IMR-90 (cell line): ENCODE results near the gene LOXL3. TPM values are rescaled to one million over a fixed set of nuclear protein-coding genes. Genes with fewer than 3 reads are reported as not detected.

ENCODE experiments used
- ATAC-seq: fragments of 200-7000 bp; cut with Tn5 transposase; 2 replicates; pipeline ENCODE4 v1.9.1; 2020; ENCODE audit warnings: low read depth, mild to moderate bottlenecking, moderate library complexity
- BruUV-seq: library from RNA; stranded (reverse); fragments of 400-500 nt; replicated peaks from 2 replicates; lab custom pipeline; 2021; lab: Mats Ljungman, UMichigan
- CTCF ChIA-PET: fragments of 300-600 bp; formaldehyde crosslinking; extraction: SDS; loops from one replicate; lab custom pipeline; 2021; ENCODE audit warnings: antibody characterized with exemption; lab: Yijun Ruan, JAX
- POLR2A ChIA-PET: fragments of 300-600 bp; sonication (Branson Sonifier 250); formaldehyde crosslinking; loops from one replicate; lab custom pipeline; 2022; ENCODE audit warnings: antibody characterized with exemption; ENCODE audit not compliant: unreplicated experiment; lab: Charles Lee
- DNase-seq: peaks from one replicate; pipeline ENCODE4 v3.0.0; 2013
- H2AFZ ChIP-seq: replicated peaks from 2 replicates; pipeline ENCODE3; 2013; ENCODE audit warnings: low read length, mild to moderate bottlenecking; ENCODE audit not compliant: poor library complexity
- H2AK5ac ChIP-seq: 2 replicates; pipeline ENCODE4 v1.6.1; 2013; ENCODE audit warnings: low read depth, low read length, inconsistent platforms
- H2AK9ac ChIP-seq: replicated peaks from 2 replicates; pipeline ENCODE3; 2013; ENCODE audit warnings: mild to moderate bottlenecking, low read depth, low read length, moderate library complexity; ENCODE audit not compliant: poor library complexity
- H2BK120ac ChIP-seq: 2 replicates; pipeline ENCODE4 v1.6.1; 2013; ENCODE audit warnings: low read depth, low read length, inconsistent platforms
- H2BK15ac ChIP-seq: 3 replicates; pipeline ENCODE4 v1.6.1; 2013; ENCODE audit warnings: low read depth, low read length, inconsistent platforms
- H2BK20ac ChIP-seq: 2 replicates; pipeline ENCODE4 v1.6.1; 2013; ENCODE audit warnings: low read depth, mild to moderate bottlenecking, inconsistent platforms, low read length, moderate library complexity
- H2BK5ac ChIP-seq: 2 replicates; pipeline ENCODE4 v1.6.1; 2013; ENCODE audit warnings: mild to moderate bottlenecking, low read depth, low read length, inconsistent platforms; ENCODE audit not compliant: poor library complexity, severe bottlenecking
- H3K14ac ChIP-seq: replicated peaks from 2 replicates; pipeline ENCODE4 v1.6.1; 2013; ENCODE audit warnings: low read depth, low read length, inconsistent platforms
- H3K18ac ChIP-seq: 2 replicates; pipeline ENCODE4 v1.6.1; 2013; ENCODE audit warnings: low read depth, low read length, control low read depth
- H3K23ac ChIP-seq: 2 replicates; pipeline ENCODE4 v1.6.1; 2013; ENCODE audit warnings: low read depth, low read length, inconsistent platforms
- H3K27ac ChIP-seq: 2 replicates; pipeline ENCODE4 v1.5.1; 2013; ENCODE audit warnings: mild to moderate bottlenecking, control low read depth, low read length; ENCODE audit not compliant: insufficient read depth
- H3K27me3 ChIP-seq: 2 replicates; pipeline ENCODE4 v1.6.1; 2013; ENCODE audit warnings: low read length; ENCODE audit not compliant: control insufficient read depth, insufficient read depth
- H3K36me3 ChIP-seq: 2 replicates; pipeline ENCODE4 v1.6.1; 2013; ENCODE audit warnings: low read length, mixed read lengths; ENCODE audit not compliant: control insufficient read depth, insufficient read depth
- H3K4ac ChIP-seq: 2 replicates; pipeline ENCODE4 v1.6.1; 2013; ENCODE audit warnings: low read depth, low read length, inconsistent platforms
- H3K4me1 ChIP-seq: 2 replicates; pipeline ENCODE4 v1.6.1; 2013; ENCODE audit warnings: low read length, mixed read lengths; ENCODE audit not compliant: control insufficient read depth, insufficient read depth
- H3K4me2 ChIP-seq: 2 replicates; pipeline ENCODE4 v1.6.1; 2013; ENCODE audit warnings: low read depth, mild to moderate bottlenecking, control low read depth, low read length, moderate library complexity
- H3K4me3 ChIP-seq: 2 replicates; pipeline ENCODE4 v1.5.1; 2013; ENCODE audit warnings: low read depth, mild to moderate bottlenecking, control low read depth, low read length, moderate library complexity; ENCODE audit not compliant: insufficient read depth
- H3K56ac ChIP-seq: 2 replicates; pipeline ENCODE4 v1.6.1; 2013; ENCODE audit warnings: low read length, inconsistent platforms; ENCODE audit not compliant: insufficient read depth; ENCODE audit errors: extremely low read depth
- H3K79me1 ChIP-seq, 2 experiments: 2 replicates each; pipeline ENCODE4 v1.6.1; 2013; ENCODE audit warnings: low read length in 2 of 2, inconsistent platforms in 1 of 2, low read depth in 1 of 2
- H3K9ac ChIP-seq: 2 replicates; pipeline ENCODE4 v1.6.1; 2013; ENCODE audit warnings: low read depth, low read length, control low read depth
- H3K9me1 ChIP-seq: 2 replicates; pipeline ENCODE4 v1.6.1; 2013; ENCODE audit warnings: low read length, inconsistent platforms; ENCODE audit not compliant: insufficient read depth
- H3K9me3 ChIP-seq: 2 replicates; pipeline ENCODE4 v1.6.1; 2013; ENCODE audit warnings: low read length; ENCODE audit not compliant: control insufficient read depth, insufficient read depth
- H4K20me1 ChIP-seq: 2 replicates; pipeline ENCODE4 v1.6.1; 2013; ENCODE audit warnings: low read length, inconsistent platforms; ENCODE audit not compliant: insufficient read depth
- H4K5ac ChIP-seq: 2 replicates; pipeline ENCODE4 v1.6.1; 2013; ENCODE audit warnings: mild to moderate bottlenecking, low read depth, low read length, control low read depth
- H4K8ac ChIP-seq, 2 experiments: 2 replicates each; pipeline ENCODE4 v1.6.1; 2013; ENCODE audit warnings: low read depth in 2 of 2, low read length in 2 of 2, control low read depth in 1 of 2, inconsistent platforms in 1 of 2
- H4K91ac ChIP-seq: 2 replicates; pipeline ENCODE4 v1.6.1; 2013; ENCODE audit warnings: low read depth, low read length, inconsistent platforms; ENCODE audit not compliant: insufficient read depth
- BHLHE40 ChIP-seq: fragments of 150-350 bp; IDR thresholded peaks from 2 replicates; pipeline ENCODE4 v1.6.1; 2016; ENCODE audit warnings: mild to moderate bottlenecking, low read depth, low read length
- CEBPB ChIP-seq: IDR thresholded peaks from 2 replicates; pipeline ENCODE4 v1.6.1; 2012; ENCODE audit warnings: low read depth, low read length, improper control_type of control experiment
- CHD1 ChIP-seq: IDR thresholded peaks from 2 replicates; pipeline ENCODE4 v1.6.1; 2012; ENCODE audit warnings: low read depth, low read length, improper control_type of control experiment
- CTCF ChIP-seq: conservative IDR thresholded peaks from 2 replicates; pipeline ENCODE4 v1.5.1; 2012; ENCODE audit warnings: mild to moderate bottlenecking, low read depth, low read length, improper control_type of control experiment
- FOS ChIP-seq: fragments of 150-350 bp; IDR thresholded peaks from 2 replicates; pipeline ENCODE4 v1.6.1; 2016; ENCODE audit warnings: low read depth, low read length
- MAFK ChIP-seq: IDR thresholded peaks from 2 replicates; pipeline ENCODE4 v1.6.1; 2012; ENCODE audit warnings: low read depth, low read length, improper control_type of control experiment
- POLR2A ChIP-seq: IDR thresholded peaks from 2 replicates; pipeline ENCODE4 v1.6.1; 2012; ENCODE audit warnings: mild to moderate bottlenecking, low read depth, low read length
- WGBS, 2 experiments: methylation state at CpG; one replicate each; pipeline versions ENCODE4 v1.1.5 to v1.1.7; 2013; ENCODE audit warnings: missing lambda C conversion rate in 2 of 2; ENCODE audit not compliant: insufficient read length in 1 of 2; ENCODE audit errors: extremely low coverage in 2 of 2; 5-methylcytosine and 5-hydroxymethylcytosine counted together
- dilution Hi-C: fragments of 300-500 bp; cut with HindIII; formaldehyde crosslinking; loops from one replicate; pipeline ENCODE4 v1.14.3; 2018; ENCODE audit warnings: low sequenced_read_pairs; ENCODE audit not compliant: unreplicated experiment
- in situ Hi-C: fragments of 300-500 bp; cut with MboI; formaldehyde crosslinking; loops from 3 replicates; pipeline ENCODE4 v1.14.3; 2019; ENCODE audit warnings: low sequenced_read_pairs, inconsistent platforms, mixed read lengths
- intact Hi-C: fragments of 100-400 bp; cut with micrococcal nuclease; formaldehyde crosslinking; loops from 2 replicates; pipeline ENCODE4 v1.10.0; 2022
- polyA plus RNA-seq, 3 experiments: library from polyadenylated mRNA; depleted of rRNA; stranded (reverse); fragments of >200 nt; gene quantifications; 2 replicates each; pipeline ENCODE4 v1.2.3, GENCODE V29; 2012; ENCODE audit warnings: low replicate concordance in 1 of 3
- total RNA-seq: library from RNA; depleted of rRNA; stranded (reverse); fragments of >200 nt; gene quantifications from 2 replicates; pipeline ENCODE4 v1.2.3, GENCODE V29; 2012
- TF ChIP-seq, protein P1 (sequence below): fragments of 150-350 bp; IDR thresholded peaks from 2 replicates; pipeline ENCODE4 v1.6.1; 2017; ENCODE audit warnings: mild to moderate bottlenecking, antibody characterized with exemption, low read length, low read depth

Gene LOXL3
- total and polyA plus RNA-seq, 2 of the 4 experiments (the other 2 are of a cell fraction): 17.9 to 23.4 TPM

GRCh38 chr2:74503506-74504475 lies 50.0 kb downstream of the LOXL3 start:
- peak overlapping the region; percentile 75 for H4K5ac ChIP-seq
- H3K9me1 ChIP-seq: peaks cover 9% of the 10 kb centered on the region
- no peak overlapping the region for H3K56ac ChIP-seq
- peak overlapping the region; percentile 97 for H2AFZ ChIP-seq
- dilution Hi-C loops: no loop called here
- H3K4ac ChIP-seq: peak overlapping the region; percentile 66
- ChIA-PET CTCF (no interaction called here), POLR2A (interaction anchor here (1.1 to 1.4 kb wide), 2 partner anchors 21 to 90 kb away, joined by 3 to 4 read pairs; partner anchors contain the start of genes CCDC142 and TTC31)
- peak overlapping the region; percentile 39 for H3K9ac ChIP-seq
- peak overlapping the region; percentile 81 for H4K91ac ChIP-seq
- H2BK20ac ChIP-seq: peak overlapping the region; percentile 6; the same call in 1 of the 2 replicates
- H3K23ac ChIP-seq: peak overlapping the region; percentile 13; the same call in 1 of the 2 replicates
- H3K36me3 ChIP-seq: peaks cover 16% of the 10 kb centered on the region
- no peak for ATAC-seq
- in situ Hi-C loops: no loop called here
- DNase-seq: no peak
- no TSS peak for BruUV-seq
- peak overlapping the region; percentile 89 for H3K14ac ChIP-seq
- peak overlapping the region; percentile 57; the same call in 1 of the 3 replicates for H2BK15ac ChIP-seq
- peak overlapping the region; percentile 67 for H3K27ac ChIP-seq
- H3K27me3 ChIP-seq: peaks cover 24% of the 10 kb centered on the region
- peak overlapping the region; percentile 27 for H2BK5ac ChIP-seq
- intact Hi-C loops: no loop called here
- peak overlapping the region; percentile 43 for H3K4me3 ChIP-seq
- H2AK5ac ChIP-seq: peak overlapping the region; percentile 85
- peak overlapping the region; percentile 67 for H3K4me2 ChIP-seq
- peak overlapping the region; percentile 64 for H2BK120ac ChIP-seq
- TF ChIP-seq, protein P1, sequence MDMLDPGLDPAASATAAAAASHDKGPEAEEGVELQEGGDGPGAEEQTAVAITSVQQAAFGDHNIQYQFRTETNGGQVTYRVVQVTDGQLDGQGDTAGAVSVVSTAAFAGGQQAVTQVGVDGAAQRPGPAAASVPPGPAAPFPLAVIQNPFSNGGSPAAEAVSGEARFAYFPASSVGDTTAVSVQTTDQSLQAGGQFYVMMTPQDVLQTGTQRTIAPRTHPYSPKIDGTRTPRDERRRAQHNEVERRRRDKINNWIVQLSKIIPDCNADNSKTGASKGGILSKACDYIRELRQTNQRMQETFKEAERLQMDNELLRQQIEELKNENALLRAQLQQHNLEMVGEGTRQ: no peak
- TF ChIP-seq CTCF (no peak), MAFK (no peak), FOS (no peak), BHLHE40 (no peak), CEBPB (no peak), POLR2A (no peak), CHD1 (no peak)
- 55% methylated on average over 28 of the region's 45 CpGs; no CpG with 5 or more reads in 1 of the 2 experiments for WGBS, 2 experiments
- no peaks in the 10 kb centered on the region for H3K9me3 ChIP-seq
- peak overlapping the region; percentile 91 to 94 for H4K8ac ChIP-seq
- H2AK9ac ChIP-seq: peak overlapping the region; percentile 87
- H4K20me1 ChIP-seq: no peaks in the 10 kb centered on the region
- peak overlapping the region; percentile 41; the same call in 1 of the 2 replicates for H3K18ac ChIP-seq
- peaks cover 21% of the 10 kb centered on the region for H3K4me1 ChIP-seq
- peaks cover 12 to 40% of the 10 kb centered on the region in 2 experiments for H3K79me1 ChIP-seq
